ENCODE measurements around the gene CCDC180. TPM values are rescaled to one million over a fixed set of nuclear protein-coding genes. Genes with fewer than 3 reads are reported as not detected.

CCDC180 gene
- total RNA-seq, 2 donors from 2014 or later, result 5.2 to 8.2 TPM

DNA sequence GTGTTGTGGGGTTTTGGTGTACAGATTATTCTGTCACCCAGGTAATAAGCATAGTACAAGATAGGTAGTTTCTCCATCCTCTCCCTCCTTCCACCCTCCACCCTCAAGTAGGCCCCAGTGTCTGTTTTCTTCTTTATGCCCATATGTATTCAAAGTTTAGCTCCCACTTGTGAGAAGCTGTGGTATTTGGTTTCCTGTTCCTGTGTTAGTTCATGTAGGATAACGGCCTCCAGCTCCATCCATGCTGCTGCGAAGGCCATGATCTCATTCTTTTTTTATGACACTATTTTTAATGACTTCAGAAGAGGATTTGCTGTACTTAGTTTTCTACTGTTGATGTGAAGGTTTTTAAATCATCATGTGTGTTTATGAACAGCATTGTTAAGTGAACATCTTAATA lies 11.9 kb downstream of the CCDC180 start:
- Histone ChIP-seq H3K4me1 (no peaks in the 10 kb centered on the region), H3K9me3 (no peaks in the 10 kb centered on the region), H3K4me3 (no peak overlapping the region), H3K27me3 (no peaks in the 10 kb centered on the region), H3K27ac (no peak overlapping the region), H3K36me3 (replicated peaks in 1 of 2; ENCODE audit: insufficient read depth in 1 of 2, low read depth in 2 of 2) (no peaks in the 10 kb centered on the region)
- no peak for ATAC-seq
- TF ChIP-seq POLR2A (IDR thresholded peaks at IDR 0.05), result no peak
- TF ChIP-seq, protein P1, sequence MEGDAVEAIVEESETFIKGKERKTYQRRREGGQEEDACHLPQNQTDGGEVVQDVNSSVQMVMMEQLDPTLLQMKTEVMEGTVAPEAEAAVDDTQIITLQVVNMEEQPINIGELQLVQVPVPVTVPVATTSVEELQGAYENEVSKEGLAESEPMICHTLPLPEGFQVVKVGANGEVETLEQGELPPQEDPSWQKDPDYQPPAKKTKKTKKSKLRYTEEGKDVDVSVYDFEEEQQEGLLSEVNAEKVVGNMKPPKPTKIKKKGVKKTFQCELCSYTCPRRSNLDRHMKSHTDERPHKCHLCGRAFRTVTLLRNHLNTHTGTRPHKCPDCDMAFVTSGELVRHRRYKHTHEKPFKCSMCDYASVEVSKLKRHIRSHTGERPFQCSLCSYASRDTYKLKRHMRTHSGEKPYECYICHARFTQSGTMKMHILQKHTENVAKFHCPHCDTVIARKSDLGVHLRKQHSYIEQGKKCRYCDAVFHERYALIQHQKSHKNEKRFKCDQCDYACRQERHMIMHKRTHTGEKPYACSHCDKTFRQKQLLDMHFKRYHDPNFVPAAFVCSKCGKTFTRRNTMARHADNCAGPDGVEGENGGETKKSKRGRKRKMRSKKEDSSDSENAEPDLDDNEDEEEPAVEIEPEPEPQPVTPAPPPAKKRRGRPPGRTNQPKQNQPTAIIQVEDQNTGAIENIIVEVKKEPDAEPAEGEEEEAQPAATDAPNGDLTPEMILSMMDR (IDR thresholded peaks at IDR 0.05), result no peak
- WGBS, 2 donors, result 79 to 85% methylated on average over 2 of the region's 2 CpGs
- intact Hi-C loops (cut with DNase I), result no loop called here
- no peak for DNase-seq

DNA sequence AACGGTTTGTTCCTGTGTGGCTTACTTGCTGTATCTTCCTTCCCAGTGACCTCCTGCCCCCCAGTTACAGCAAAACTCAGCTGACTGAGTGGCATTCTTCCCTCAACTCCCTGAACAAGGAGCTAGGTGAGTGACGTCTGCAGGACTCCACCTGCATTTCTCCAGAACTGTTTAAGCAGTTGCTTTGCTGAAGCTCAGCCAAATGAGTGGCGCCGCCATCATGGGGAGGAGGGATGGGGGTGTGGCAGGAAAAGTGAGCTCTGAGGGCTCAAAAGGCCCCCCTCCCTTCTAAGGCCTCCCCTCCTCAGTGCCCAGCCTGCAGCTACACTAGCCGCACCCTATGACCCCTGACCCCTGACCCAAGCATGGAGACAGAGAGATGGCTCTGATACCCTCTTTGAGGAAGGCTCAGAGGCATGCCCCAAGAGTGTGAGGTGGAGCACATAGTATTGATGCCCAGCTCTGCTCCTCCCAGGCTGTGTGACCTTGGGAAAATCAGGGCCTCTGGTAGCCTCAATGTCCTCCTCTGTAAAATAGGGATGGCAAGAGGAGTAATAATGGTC lies 12.7 kb downstream of the CCDC180 start:
- no peak for TF ChIP-seq POLR2A (IDR thresholded peaks at IDR 0.05)
- TF ChIP-seq, protein P1 (IDR thresholded peaks at IDR 0.05), result no peak
- H3K27ac ChIP-seq, result no peak overlapping the region
- H3K36me3 ChIP-seq (replicated peaks in 1 of 2; ENCODE audit: insufficient read depth in 1 of 2, low read depth in 2 of 2), result no peaks in the 10 kb centered on the region
- H3K27me3 ChIP-seq, result no peaks in the 10 kb centered on the region
- ATAC-seq (no peak), DNase-seq (no peak)
- 75 to 84% methylated on average over 3 to 5 of the region's 5 CpGs for WGBS, 2 donors
- no peak overlapping the region for H3K4me3 ChIP-seq
- H3K9me3 ChIP-seq, result no peaks in the 10 kb centered on the region
- intact Hi-C loops (cut with DNase I), result no loop called here
- H3K4me1 ChIP-seq, result no peaks in the 10 kb centered on the region

DNA sequence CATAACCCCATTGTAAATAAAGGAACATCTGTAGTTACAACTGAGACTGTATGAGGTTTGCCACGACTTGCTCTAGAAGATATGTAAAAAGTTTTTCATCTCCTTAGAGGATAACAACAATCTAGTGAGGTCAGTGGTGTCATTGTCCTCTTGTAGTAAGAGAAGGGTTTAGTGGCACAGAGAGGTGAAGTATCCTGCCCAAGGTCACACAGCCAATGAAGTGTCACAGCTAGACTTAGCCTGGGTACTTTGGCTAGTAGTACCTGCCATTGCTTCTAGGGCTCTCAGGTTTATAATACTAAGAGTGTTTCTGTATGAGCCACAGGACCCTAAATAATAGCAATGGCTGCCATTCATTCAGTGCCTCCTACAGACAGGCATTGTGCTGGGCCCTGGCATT lies 13.8 kb downstream of the CCDC180 start:
- no peak overlapping the region for H3K4me3 ChIP-seq
- no peak for DNase-seq
- no peaks in the 10 kb centered on the region for H3K27me3 ChIP-seq
- H3K9me3 ChIP-seq, result no peaks in the 10 kb centered on the region
- intact Hi-C loops (cut with DNase I), result no loop called here
- H3K27ac ChIP-seq, result no peak overlapping the region
- no peak for ATAC-seq
- WGBS, 2 donors, result 67 to 92% methylated on average over 1 of the region's 1 CpG
- H3K4me1 ChIP-seq, result no peaks in the 10 kb centered on the region
- TF ChIP-seq, protein P1 (IDR thresholded peaks at IDR 0.05), result no peak
- TF ChIP-seq POLR2A (IDR thresholded peaks at IDR 0.05), result no peak
- H3K36me3 ChIP-seq (replicated peaks in 1 of 2; ENCODE audit: insufficient read depth in 1 of 2, low read depth in 2 of 2), result peaks cover 0 to 1% of the 10 kb centered on the region in 2 donors

DNA sequence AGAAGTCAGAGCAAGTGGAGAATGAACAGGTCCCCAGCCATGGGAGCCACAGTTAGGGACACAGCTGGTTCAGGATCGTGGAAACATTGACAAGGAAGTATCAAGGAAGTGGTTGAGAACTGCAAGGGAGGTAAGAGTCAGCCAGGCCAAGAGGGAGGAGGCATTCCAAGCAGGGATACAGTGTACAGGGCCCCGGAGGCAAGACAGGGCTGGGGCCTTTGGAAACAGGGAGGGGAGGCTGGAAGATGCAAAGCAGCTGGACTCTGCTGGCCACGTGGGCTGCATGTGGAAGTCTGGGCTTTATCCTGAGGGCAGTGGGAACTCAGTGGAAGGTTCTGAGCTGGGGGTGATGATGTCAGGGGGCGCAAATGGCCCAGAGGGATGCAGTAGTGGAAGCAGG lies 14.2 kb downstream of the CCDC180 start:
- 59 to 62% methylated on average over 4 of the region's 4 CpGs for WGBS, 2 donors
- ATAC-seq (no peak), DNase-seq (no peak)
- no peak overlapping the region for H3K4me3 ChIP-seq
- no peaks in the 10 kb centered on the region for H3K4me1 ChIP-seq
- H3K27me3 ChIP-seq, result no peaks in the 10 kb centered on the region
- H3K36me3 ChIP-seq (replicated peaks in 1 of 2; ENCODE audit: insufficient read depth in 1 of 2, low read depth in 2 of 2), result peaks cover 0 to 2% of the 10 kb centered on the region in 2 donors
- no peak overlapping the region for H3K27ac ChIP-seq
- H3K9me3 ChIP-seq, result no peaks in the 10 kb centered on the region
- intact Hi-C loops (cut with DNase I), result no loop called here
- TF ChIP-seq POLR2A (IDR thresholded peaks at IDR 0.05), result no peak
- TF ChIP-seq, protein P1 (IDR thresholded peaks at IDR 0.05), result no peak

DNA sequence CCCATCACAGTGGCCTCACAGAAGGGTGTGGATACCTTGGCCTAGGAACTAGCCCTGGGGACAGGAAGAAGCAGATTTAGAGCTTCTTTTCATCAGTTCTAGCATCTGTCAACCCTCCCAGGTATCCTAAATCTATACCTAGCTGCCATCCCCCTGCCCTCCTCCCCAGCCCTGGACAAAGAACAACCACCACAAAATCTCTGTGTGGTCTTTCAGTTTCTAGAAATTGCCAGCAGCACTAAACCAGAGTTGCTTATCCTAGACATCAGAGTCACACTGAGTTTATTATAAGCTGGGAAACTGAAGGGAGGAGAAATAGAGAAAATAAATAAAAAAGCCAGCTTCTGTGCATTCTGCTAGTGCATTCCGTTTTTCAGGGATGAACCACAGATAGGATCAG lies 14.6 kb downstream of the CCDC180 start:
- Histone ChIP-seq H3K4me1 (no peaks in the 10 kb centered on the region), H3K27me3 (no peaks in the 10 kb centered on the region), H3K9me3 (no peaks in the 10 kb centered on the region), H3K4me3 (no peak overlapping the region), H3K36me3 (replicated peaks in 1 of 2; ENCODE audit: insufficient read depth in 1 of 2, low read depth in 2 of 2) (peaks cover 0 to 2% of the 10 kb centered on the region in 2 donors), H3K27ac (no peak overlapping the region)
- 76 to 91% methylated on average over 1 of the region's 1 CpG for WGBS, 2 donors
- TF ChIP-seq, protein P1 (IDR thresholded peaks at IDR 0.05), result no peak
- no peak for TF ChIP-seq POLR2A (IDR thresholded peaks at IDR 0.05)
- intact Hi-C loops (cut with DNase I), result no loop called here
- ATAC-seq (no peak), DNase-seq (no peak)

All from body of pancreas (tissue), 4 donors.